HEK293 (cell line): Measurements from ENCODE around the gene PRKCA.
"Not testable (repeated sequence)": the region's sequence is repeated elsewhere in the genome, so short reads cannot be mapped to it uniquely, and the experiment has no call there.

Experiments used
- CTCF ChIA-PET: fragments of 350-600 bp; formaldehyde crosslinking; extraction: SDS; loops from one replicate; lab custom pipeline; 2021; ENCODE audit warnings: antibody characterized with exemption; lab: Yijun Ruan, JAX
- POLR2A ChIA-PET: fragments of 300-600 bp; formaldehyde crosslinking; extraction: SDS; loops from one replicate; lab custom pipeline; 2020; ENCODE audit warnings: antibody characterized with exemption, inconsistent platforms; lab: Yijun Ruan, JAX
- H3K27ac ChIP-seq: fragments of 200-500 bp; sonication (Bioruptor generic); 2 replicates; pipeline ENCODE4 v1.5.1; 2014; ENCODE audit warnings: low read depth, low read length, control low read depth, inconsistent platforms; ENCODE audit errors: extremely low read depth
- H3K36me3 ChIP-seq, 2 experiments: fragments of 200-500 bp in 1 of 2; sonication (Bioruptor generic) in 1 of 2; 1 replicate in 1 of 2; 2 replicates in 1 of 2; pipeline ENCODE4 v1.5.1; 2014 to 2017; ENCODE audit warnings: inconsistent platforms in 2 of 2, low read length in 2 of 2; ENCODE audit not compliant: control insufficient read depth in 2 of 2, insufficient read depth in 1 of 2
- H3K4me1 ChIP-seq: fragments of 200-500 bp; sonication (Bioruptor generic); 2 replicates; pipeline ENCODE4 v1.5.1; 2014; ENCODE audit warnings: mild to moderate bottlenecking, low read length, inconsistent platforms; ENCODE audit not compliant: control insufficient read depth, insufficient read depth
- H3K4me3 ChIP-seq: 2 replicates; pipeline ENCODE4 v1.5.1; 2011; ENCODE audit warnings: low read depth, mild to moderate bottlenecking, control low read depth, low read length, moderate library complexity
- H3K9me3 ChIP-seq: fragments of 200-500 bp; sonication (Bioruptor generic); 2 replicates; pipeline ENCODE4 v1.5.1; 2014; ENCODE audit warnings: low read depth, low read length, inconsistent platforms; ENCODE audit not compliant: control insufficient read depth, insufficient read depth
- BCL11B ChIP-seq: fragments of 450-650 bp; formaldehyde crosslinking; IDR thresholded peaks from 2 replicates; pipeline ENCODE4 v1.5.1; 2016; ENCODE audit warnings: low read depth, missing biosample characterization, missing genetic modification characterization
- GLIS1 ChIP-seq: fragments of 450-650 bp; formaldehyde crosslinking; IDR thresholded peaks from 2 replicates; pipeline ENCODE4 v1.5.1; 2016; ENCODE audit warnings: missing biosample characterization, missing genetic modification characterization
- KLF1 ChIP-seq: fragments of 450-650 bp; formaldehyde crosslinking; IDR thresholded peaks from 2 replicates; pipeline ENCODE4 v1.5.1; 2016; ENCODE audit warnings: missing biosample characterization, missing genetic modification characterization
- KLF10 ChIP-seq: fragments of 450-650 bp; IDR thresholded peaks from 2 replicates; pipeline ENCODE4 v1.5.1; 2018; ENCODE audit warnings: missing biosample characterization, mild to moderate bottlenecking, missing genetic modification characterization
- ZBTB21 ChIP-seq: fragments of 450-650 bp; formaldehyde crosslinking; IDR thresholded peaks from 2 replicates; pipeline ENCODE4 v1.5.1; 2017; ENCODE audit warnings: missing biosample characterization, missing genetic modification characterization
- ZIC2 ChIP-seq: fragments of 450-650 bp; formaldehyde crosslinking; IDR thresholded peaks from 2 replicates; pipeline ENCODE4 v1.5.1; 2016; ENCODE audit warnings: missing biosample characterization, missing genetic modification characterization
- ZNF169 ChIP-seq: fragments of 450-650 bp; formaldehyde crosslinking; IDR thresholded peaks from 2 replicates; pipeline ENCODE4 v1.5.1; 2016; ENCODE audit warnings: missing biosample characterization, missing genetic modification characterization
- ZNF175 ChIP-seq: fragments of 450-650 bp; formaldehyde crosslinking; IDR thresholded peaks from 2 replicates; pipeline ENCODE4 v1.5.1; 2016; ENCODE audit warnings: missing biosample characterization, missing genetic modification characterization
- ZNF214 ChIP-seq: fragments of 450-650 bp; formaldehyde crosslinking; IDR thresholded peaks from 2 replicates; pipeline ENCODE4 v1.5.1; 2017; ENCODE audit warnings: missing biosample characterization, mild to moderate bottlenecking, missing genetic modification characterization, borderline replicate concordance
- ZNF350 ChIP-seq: fragments of 450-650 bp; formaldehyde crosslinking; IDR thresholded peaks from 2 replicates; pipeline ENCODE4 v1.5.0; 2017; ENCODE audit warnings: missing biosample characterization, mild to moderate bottlenecking, missing genetic modification characterization
- ZNF549 ChIP-seq: fragments of 450-650 bp; IDR thresholded peaks from 2 replicates; pipeline ENCODE4 v1.5.1; 2018; ENCODE audit warnings: missing biosample characterization, missing genetic modification characterization, mild to moderate bottlenecking, inconsistent platforms, moderate library complexity
- ZNF571 ChIP-seq: fragments of 450-650 bp; formaldehyde crosslinking; IDR thresholded peaks from 2 replicates; pipeline ENCODE4 v1.5.0; 2017; ENCODE audit warnings: missing biosample characterization, missing genetic modification characterization
- ZNF76 ChIP-seq: fragments of 450-650 bp; formaldehyde crosslinking; IDR thresholded peaks from 2 replicates; pipeline ENCODE4; 2016; ENCODE audit warnings: low read depth, missing biosample characterization, missing genetic modification characterization, borderline replicate concordance
- ZNF792 ChIP-seq: fragments of 450-650 bp; formaldehyde crosslinking; IDR thresholded peaks from 2 replicates; pipeline ENCODE4 v1.5.1; 2016; ENCODE audit warnings: missing biosample characterization, missing genetic modification characterization
- TF ChIP-seq, protein P1 (sequence below): fragments of 450-650 bp; formaldehyde crosslinking; IDR thresholded peaks from 2 replicates; pipeline ENCODE4 v1.5.1; 2017; ENCODE audit warnings: missing biosample characterization, missing genetic modification characterization
- TF ChIP-seq, protein P2 (sequence below): fragments of 450-650 bp; formaldehyde crosslinking; IDR thresholded peaks from 2 replicates; pipeline ENCODE4 v1.5.1; 2016; ENCODE audit warnings: missing biosample characterization, missing genetic modification characterization
- TF ChIP-seq, protein P3 (sequence below): fragments of 450-650 bp; formaldehyde crosslinking; IDR thresholded peaks from 2 replicates; pipeline ENCODE4 v1.5.1; 2016; ENCODE audit warnings: missing biosample characterization, missing genetic modification characterization
- TF ChIP-seq, protein P4 (sequence below): fragments of 450-650 bp; formaldehyde crosslinking; IDR thresholded peaks from 2 replicates; pipeline ENCODE4 v1.5.1; 2016; ENCODE audit warnings: missing biosample characterization, missing genetic modification characterization
- TF ChIP-seq, protein P5 (sequence below): fragments of 450-650 bp; formaldehyde crosslinking; IDR thresholded peaks from 2 replicates; pipeline ENCODE4 v1.5.1; 2016; ENCODE audit warnings: missing biosample characterization, missing genetic modification characterization

PRKCA gene

DNA sequence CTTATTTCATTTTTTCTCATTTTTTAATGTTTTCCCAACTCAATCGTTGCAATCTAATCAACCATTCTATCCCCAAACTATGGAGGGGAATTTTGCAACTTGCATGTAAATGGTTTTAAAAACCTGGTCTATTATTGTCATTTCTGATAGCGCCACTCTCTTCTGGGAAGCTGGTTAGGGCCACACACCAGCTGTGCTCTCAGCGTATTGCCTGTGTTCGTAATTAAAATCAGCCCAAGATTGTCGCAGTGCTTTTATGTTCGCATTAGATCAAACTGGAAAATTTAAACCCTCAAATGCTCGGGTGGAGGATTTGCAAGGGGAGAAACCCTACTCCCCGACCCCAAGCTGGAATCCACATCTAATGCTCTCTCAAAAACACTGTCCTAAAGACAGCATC, 409.0 kb downstream of the PRKCA start (continued):
- TF ChIP-seq, protein P1, sequence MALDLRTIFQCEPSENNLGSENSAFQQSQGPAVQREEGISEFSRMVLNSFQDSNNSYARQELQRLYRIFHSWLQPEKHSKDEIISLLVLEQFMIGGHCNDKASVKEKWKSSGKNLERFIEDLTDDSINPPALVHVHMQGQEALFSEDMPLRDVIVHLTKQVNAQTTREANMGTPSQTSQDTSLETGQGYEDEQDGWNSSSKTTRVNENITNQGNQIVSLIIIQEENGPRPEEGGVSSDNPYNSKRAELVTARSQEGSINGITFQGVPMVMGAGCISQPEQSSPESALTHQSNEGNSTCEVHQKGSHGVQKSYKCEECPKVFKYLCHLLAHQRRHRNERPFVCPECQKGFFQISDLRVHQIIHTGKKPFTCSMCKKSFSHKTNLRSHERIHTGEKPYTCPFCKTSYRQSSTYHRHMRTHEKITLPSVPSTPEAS, result no peak
- TF ChIP-seq, all 188 proteins: peak for 0

DNA sequence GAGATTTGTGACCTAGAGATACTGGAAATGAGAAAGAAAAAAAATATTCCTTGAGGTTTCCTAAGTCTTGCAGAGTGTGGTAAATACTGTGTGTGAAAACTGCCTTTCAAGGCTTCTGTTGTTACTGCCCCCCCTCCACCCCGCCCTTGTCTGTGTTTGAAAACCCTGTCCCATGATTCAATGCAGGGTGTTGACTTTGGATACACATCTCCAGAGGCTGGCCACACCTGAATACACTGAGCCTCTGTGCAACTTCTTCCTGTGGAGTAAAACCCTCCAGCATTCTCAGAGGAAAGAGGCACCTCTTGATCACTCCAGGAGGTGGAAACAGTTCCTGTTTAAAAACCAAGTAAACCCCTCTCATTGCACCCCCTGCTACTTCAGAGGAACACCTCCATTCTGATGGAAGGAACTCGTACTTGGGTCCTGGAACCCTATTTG, 409.5 kb downstream of the PRKCA start:
- TF ChIP-seq KLF10 (tag by site-specific recombination) (no peak), ZNF169 (tag by site-specific recombination) (no peak), ZIC2 (peak; percentile 47), GLIS1 (tag by site-specific recombination) (0 out of 2 replicates have a peak, but pooled peaks have one; percentile 11), ZNF175 (tag by site-specific recombination) (no peak), KLF1 (peak; percentile 51; the same call in 1 of the 2 replicates)
- TF ChIP-seq, all 188 proteins: peak for 3
- no peaks in the 10 kb centered on the region for H3K36me3 ChIP-seq
- H3K4me3 ChIP-seq, result no peak overlapping the region
- peaks cover 4% of the 10 kb centered on the region; the same call in 1 of the 2 replicates for H3K4me1 ChIP-seq
- H3K27ac ChIP-seq, result no peak overlapping the region
- ChIA-PET CTCF (interaction anchor here (0.7 to 1.0 kb wide), 4 partner anchors 16 to 547 kb away, joined by 3 to 4 read pairs (median 3); no protein-coding TSS in a partner anchor), POLR2A (no interaction called here)
- H3K9me3 ChIP-seq, result no peaks in the 10 kb centered on the region

DNA sequence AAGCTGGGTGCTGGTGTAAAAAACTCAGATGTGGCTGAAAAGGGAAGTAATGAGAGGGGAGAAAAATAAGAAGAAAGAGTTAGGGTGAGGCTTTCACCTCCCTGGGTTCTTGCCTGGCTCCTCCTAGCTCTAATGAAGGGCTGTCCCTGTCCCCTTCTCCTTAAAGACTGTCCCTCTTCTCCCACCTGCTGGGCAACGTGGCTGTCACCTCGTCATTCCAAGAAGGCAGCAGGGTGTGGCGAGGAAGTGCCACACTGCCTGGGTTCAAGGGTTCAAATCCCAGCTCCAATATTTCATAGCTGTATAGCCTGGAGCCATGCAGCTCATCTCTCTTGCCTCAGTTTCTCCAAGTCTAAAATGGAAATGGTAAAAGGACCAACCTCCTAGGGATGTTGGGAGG, 410.0 kb downstream of the PRKCA start:
- TF ChIP-seq, protein P2, sequence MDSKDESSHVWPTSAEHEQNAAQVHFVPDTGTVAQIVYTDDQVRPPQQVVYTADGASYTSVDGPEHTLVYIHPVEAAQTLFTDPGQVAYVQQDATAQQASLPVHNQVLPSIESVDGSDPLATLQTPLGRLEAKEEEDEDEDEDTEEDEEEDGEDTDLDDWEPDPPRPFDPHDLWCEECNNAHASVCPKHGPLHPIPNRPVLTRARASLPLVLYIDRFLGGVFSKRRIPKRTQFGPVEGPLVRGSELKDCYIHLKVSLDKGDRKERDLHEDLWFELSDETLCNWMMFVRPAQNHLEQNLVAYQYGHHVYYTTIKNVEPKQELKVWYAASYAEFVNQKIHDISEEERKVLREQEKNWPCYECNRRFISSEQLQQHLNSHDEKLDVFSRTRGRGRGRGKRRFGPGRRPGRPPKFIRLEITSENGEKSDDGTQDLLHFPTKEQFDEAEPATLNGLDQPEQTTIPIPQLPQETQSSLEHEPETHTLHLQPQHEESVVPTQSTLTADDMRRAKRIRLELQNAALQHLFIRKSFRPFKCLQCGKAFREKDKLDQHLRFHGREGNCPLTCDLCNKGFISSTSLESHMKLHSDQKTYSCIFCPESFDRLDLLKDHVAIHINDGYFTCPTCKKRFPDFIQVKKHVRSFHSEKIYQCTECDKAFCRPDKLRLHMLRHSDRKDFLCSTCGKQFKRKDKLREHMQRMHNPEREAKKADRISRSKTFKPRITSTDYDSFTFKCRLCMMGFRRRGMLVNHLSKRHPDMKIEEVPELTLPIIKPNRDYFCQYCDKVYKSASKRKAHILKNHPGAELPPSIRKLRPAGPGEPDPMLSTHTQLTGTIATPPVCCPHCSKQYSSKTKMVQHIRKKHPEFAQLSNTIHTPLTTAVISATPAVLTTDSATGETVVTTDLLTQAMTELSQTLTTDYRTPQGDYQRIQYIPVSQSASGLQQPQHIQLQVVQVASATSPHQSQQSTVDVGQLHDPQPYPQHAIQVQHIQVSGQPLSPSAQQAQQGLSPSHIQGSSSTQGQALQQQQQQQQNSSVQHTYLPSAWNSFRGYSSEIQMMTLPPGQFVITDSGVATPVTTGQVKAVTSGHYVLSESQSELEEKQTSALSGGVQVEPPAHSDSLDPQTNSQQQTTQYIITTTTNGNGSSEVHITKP (tag by site-specific recombination), result no peak
- TF ChIP-seq ZNF571 (no peak), ZNF792 (no peak), ZBTB21 (tag by site-specific recombination) (no peak), ZNF350 (tag by site-specific recombination) (no peak), ZNF76 (tag by site-specific recombination) (no peak), ZNF549 (tag by site-specific recombination) (no peak), ZNF214 (tag by site-specific recombination) (no peak), BCL11B (no peak)
- TF ChIP-seq, protein P3, sequence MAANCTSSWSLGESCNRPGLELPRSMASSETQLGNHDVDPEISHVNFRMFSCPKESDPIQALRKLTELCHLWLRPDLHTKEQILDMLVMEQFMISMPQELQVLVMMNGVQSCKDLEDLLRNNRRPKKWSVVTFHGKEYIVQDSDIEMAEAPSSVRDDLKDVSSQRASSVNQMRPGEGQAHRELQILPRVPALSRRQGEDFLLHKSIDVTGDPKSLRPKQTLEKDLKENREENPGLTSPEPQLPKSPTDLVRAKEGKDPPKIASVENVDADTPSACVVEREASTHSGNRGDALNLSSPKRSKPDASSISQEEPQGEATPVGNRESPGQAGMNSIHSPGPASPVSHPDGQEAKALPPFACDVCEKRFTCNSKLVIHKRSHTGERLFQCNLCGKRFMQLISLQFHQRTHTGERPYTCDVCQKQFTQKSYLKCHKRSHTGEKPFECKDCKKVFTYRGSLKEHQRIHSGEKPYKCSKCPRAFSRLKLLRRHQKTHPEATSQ (tag by site-specific recombination), result no peak
- TF ChIP-seq, protein P4, sequence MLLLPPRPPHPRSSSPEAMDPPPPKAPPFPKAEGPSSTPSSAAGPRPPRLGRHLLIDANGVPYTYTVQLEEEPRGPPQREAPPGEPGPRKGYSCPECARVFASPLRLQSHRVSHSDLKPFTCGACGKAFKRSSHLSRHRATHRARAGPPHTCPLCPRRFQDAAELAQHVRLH, result no peak
- TF ChIP-seq, protein P5, sequence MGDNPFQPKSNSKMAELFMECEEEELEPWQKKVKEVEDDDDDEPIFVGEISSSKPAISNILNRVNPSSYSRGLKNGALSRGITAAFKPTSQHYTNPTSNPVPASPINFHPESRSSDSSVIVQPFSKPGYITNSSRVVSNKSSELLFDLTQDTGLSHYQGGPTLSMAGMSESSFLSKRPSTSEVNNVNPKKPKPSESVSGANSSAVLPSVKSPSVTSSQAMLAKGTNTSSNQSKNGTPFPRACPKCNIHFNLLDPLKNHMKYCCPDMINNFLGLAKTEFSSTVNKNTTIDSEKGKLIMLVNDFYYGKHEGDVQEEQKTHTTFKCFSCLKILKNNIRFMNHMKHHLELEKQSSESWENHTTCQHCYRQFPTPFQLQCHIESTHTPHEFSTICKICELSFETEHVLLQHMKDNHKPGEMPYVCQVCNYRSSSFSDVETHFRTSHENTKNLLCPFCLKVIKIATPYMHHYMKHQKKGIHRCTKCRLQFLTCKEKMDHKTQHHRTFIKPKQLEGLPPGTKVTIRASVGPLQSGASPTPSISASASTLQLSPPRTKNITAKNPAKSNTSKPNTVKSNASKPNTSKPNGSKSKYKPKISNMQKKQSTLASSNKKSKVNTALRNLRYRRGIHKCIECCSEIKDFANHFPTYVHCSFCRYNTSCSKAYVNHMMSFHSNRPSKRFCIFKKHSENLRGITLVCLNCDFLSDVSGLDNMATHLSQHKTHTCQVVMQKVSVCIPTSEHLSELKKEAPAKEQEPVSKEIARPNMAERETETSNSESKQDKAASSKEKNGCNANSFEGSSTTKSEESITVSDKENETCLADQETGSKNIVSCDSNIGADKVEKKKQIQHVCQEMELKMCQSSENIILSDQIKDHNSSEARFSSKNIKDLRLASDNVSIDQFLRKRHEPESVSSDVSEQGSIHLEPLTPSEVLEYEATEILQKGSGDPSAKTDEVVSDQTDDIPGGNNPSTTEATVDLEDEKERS (tag by site-specific recombination), result no peak
- TF ChIP-seq, all 188 proteins: peak for 0
- H3K4me3 ChIP-seq, result no peak overlapping the region
- no peaks in the 10 kb centered on the region for H3K36me3 ChIP-seq
- CTCF ChIA-PET, result interaction anchor here (0.5 to 1.0 kb wide), 5 partner anchors 15 to 548 kb away, joined by 3 to 4 read pairs (median 3); no protein-coding TSS in a partner anchor
- no peaks in the 10 kb centered on the region for H3K9me3 ChIP-seq
- no peak overlapping the region for H3K27ac ChIP-seq
- H3K4me1 ChIP-seq, result peaks cover 6% of the 10 kb centered on the region
- POLR2A ChIA-PET, result no interaction called here

DNA sequence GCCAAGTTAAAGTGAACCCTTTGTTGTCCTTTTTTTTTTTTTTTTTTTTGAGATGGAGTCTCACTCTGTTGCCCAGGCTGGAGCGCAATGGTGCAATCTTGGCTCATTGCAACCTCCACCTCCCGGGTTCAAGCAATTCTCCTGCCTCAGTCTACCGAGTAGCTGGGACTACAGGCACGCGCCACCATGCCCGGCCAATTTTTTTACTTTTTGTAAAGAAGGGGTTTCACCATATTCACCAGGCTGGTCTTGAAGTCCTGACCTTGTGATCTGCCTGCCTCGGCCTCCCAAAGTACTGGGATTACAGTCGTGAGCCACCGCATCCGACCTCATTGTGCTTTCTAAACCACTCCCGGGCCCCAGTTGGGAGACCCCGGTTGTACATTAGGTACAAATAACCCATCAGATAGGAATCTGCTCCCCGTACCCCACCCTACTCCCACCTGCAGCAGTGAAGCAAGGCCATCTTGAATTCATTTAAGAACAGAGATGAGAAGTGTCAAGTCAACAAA, 410.7 kb downstream of the PRKCA start:
- peaks cover 10% of the 10 kb centered on the region for H3K4me1 ChIP-seq
- H3K36me3 ChIP-seq, H3K27ac ChIP-seq, H3K9me3 ChIP-seq, POLR2A ChIA-PET, H3K4me3 ChIP-seq: not testable (repeated sequence)
- CTCF ChIA-PET, result interaction anchor here (1.0 to 2.4 kb wide), 3 partner anchors 186 to 548 kb away, joined by 3 to 22 read pairs (median 5); no protein-coding TSS in a partner anchor
